Stimulated activated CD4-positive, alpha-beta T cell treated with anti-CD3 and anti-CD28 coated beads, Interleukin-4, amount 100 ng/mL, for 1 hour (primary cell): Measurements from ENCODE around the gene LIPC.
A peak's percentile ranks its signal among the peaks of the same experiment; 100 is the strongest.

Experiments used
- DNase-seq: peaks from one replicate; pipeline ENCODE4 v3.0.0-alpha.2; 2020

LIPC gene

GRCh38 chr15:58438111-58438510 lies 6.3 kb downstream of the LIPC start:
- no peak for DNase-seq

- no peak for DNase-seq
Measured at GRCh38 chr15:58438956-58439355, 7.2 kb downstream of the LIPC start.

GRCh38 chr15:58440158-58440910 lies 8.5 kb downstream of the LIPC start:
- no peak for DNase-seq

- no peak for DNase-seq
Measured at GRCh38 chr15:58440922-58441321, 9.1 kb downstream of the LIPC start.

- DNase-seq, result no peak
Measured at GRCh38 chr15:58441376-58442070, 9.7 kb downstream of the LIPC start.

- DNase-seq, result no peak
Measured at GRCh38 chr15:58442122-58442521, 10.3 kb downstream of the LIPC start.

GRCh38 chr15:58443308-58443707 lies 11.5 kb downstream of the LIPC start:
- DNase-seq, result no peak

- no peak for DNase-seq
Measured at GRCh38 chr15:58444056-58444455, 12.3 kb downstream of the LIPC start.

- no peak for DNase-seq
Measured at GRCh38 chr15:58444658-58445332, 13.0 kb downstream of the LIPC start.

- DNase-seq, result no peak
Measured at GRCh38 chr15:58445865-58446264, 14.1 kb downstream of the LIPC start.

- no peak for DNase-seq
Measured at GRCh38 chr15:58446521-58446920, 14.7 kb downstream of the LIPC start.

- no peak for DNase-seq
Measured at GRCh38 chr15:58447271-58448010, 15.7 kb downstream of the LIPC start.

GRCh38 chr15:58448331-58448730 lies 16.5 kb downstream of the LIPC start:
- no peak for DNase-seq

GRCh38 chr15:58448906-58449305 lies 17.1 kb downstream of the LIPC start:
- DNase-seq, result no peak

GRCh38 chr15:58451826-58452225 lies 20.0 kb downstream of the LIPC start:
- no peak for DNase-seq

GRCh38 chr15:58452775-58453174 lies 21.0 kb downstream of the LIPC start:
- no peak for DNase-seq

GRCh38 chr15:58453931-58454793 lies 22.4 kb downstream of the LIPC start:
- DNase-seq, result peak; percentile 24

- no peak for DNase-seq
Measured at GRCh38 chr15:58454950-58455401, 23.2 kb downstream of the LIPC start.

GRCh38 chr15:58457466-58457965 lies 25.7 kb downstream of the LIPC start:
- DNase-seq, result no peak

- DNase-seq, result no peak
Measured at GRCh38 chr15:58458076-58458475, 26.3 kb downstream of the LIPC start.

GRCh38 chr15:58459045-58459444 lies 27.3 kb downstream of the LIPC start:
- no peak for DNase-seq

- no peak for DNase-seq
Measured at GRCh38 chr15:58459560-58459959, 27.8 kb downstream of the LIPC start.
